WTC11 (cell line): Measurements from ENCODE around the gene OBSCN. TPM values are rescaled to one million over a fixed set of nuclear protein-coding genes. Genes with fewer than 3 reads are reported as not detected.

ENCODE experiments used
- ATAC-seq: fragments of 200-7000 bp; cut with Tn5 transposase; 2 replicates; pipeline ENCODE4 v1.10.0; 2021; ENCODE audit warnings: mild to moderate bottlenecking, moderate library complexity
- CTCF ChIA-PET: fragments of 300-600 bp; sonication (Branson Sonifier 250); formaldehyde crosslinking; loops from one replicate; lab custom pipeline; 2021; ENCODE audit warnings: antibody characterized with exemption; lab: Charles Lee
- POLR2A ChIA-PET: fragments of 350-600 bp; sonication (Branson Sonifier 250); formaldehyde crosslinking; loops from one replicate; lab custom pipeline; 2021; ENCODE audit warnings: antibody characterized with exemption; lab: Charles Lee
- DNase-seq: peaks from one replicate; pipeline ENCODE4 v3.0.0; 2021; ENCODE audit warnings: low spot score
- H3K27ac Mint-ChIP-seq: 2 replicates; pipeline ENCODE4 v1.8.0; 2021; ENCODE audit warnings: mixed read lengths
- H3K27me3 Mint-ChIP-seq: 2 replicates; pipeline ENCODE4 v1.8.0; 2021; ENCODE audit warnings: low read depth, mild to moderate bottlenecking, moderate library complexity, mixed read lengths
- H3K36me3 Mint-ChIP-seq: 2 replicates; pipeline ENCODE4 v1.8.0; 2021; ENCODE audit warnings: mixed read lengths
- H3K4me1 Mint-ChIP-seq: 2 replicates; pipeline ENCODE4 v1.8.0; 2022; ENCODE audit warnings: mixed read lengths
- H3K4me3 Mint-ChIP-seq: 2 replicates; pipeline ENCODE4 v1.8.0; 2021; ENCODE audit warnings: mild to moderate bottlenecking, moderate library complexity, mixed read lengths
- H3K9me3 Mint-ChIP-seq: 2 replicates; pipeline ENCODE4 v1.8.0; 2021; ENCODE audit warnings: mixed read lengths
- ATF3 ChIP-seq: sonication (generic); formaldehyde crosslinking; conservative IDR thresholded peaks from 2 replicates; pipeline ENCODE4 v1.8.1; 2022; ENCODE audit warnings: mild to moderate bottlenecking, missing genetic modification reagents
- CBFB ChIP-seq: sonication (generic); formaldehyde crosslinking; IDR thresholded peaks from 2 replicates; pipeline ENCODE4 v1.8.1; 2022; ENCODE audit warnings: mild to moderate bottlenecking, low read depth, missing genetic modification reagents
- CTCF ChIP-seq: fragments of 200-600 bp; IDR thresholded peaks from 2 replicates; pipeline ENCODE4 v1.8.0; 2022; ENCODE audit warnings: antibody characterized with exemption
- ERG ChIP-seq: fragments of 250-450 bp; sonication (Bioruptor Pico); IDR thresholded peaks from 2 replicates; pipeline ENCODE4 v1.8.0; 2021; ENCODE audit warnings: mild to moderate bottlenecking
- FOXK1 ChIP-seq: sonication (generic); formaldehyde crosslinking; IDR thresholded peaks from 2 replicates; pipeline ENCODE4 v1.8.0; 2022; ENCODE audit warnings: mild to moderate bottlenecking, moderate library complexity, missing genetic modification reagents
- GRHL2 ChIP-seq: fragments of 250-450 bp; sonication (Bioruptor Pico); IDR thresholded peaks from 2 replicates; pipeline ENCODE4 v1.8.0; 2022; ENCODE audit warnings: mild to moderate bottlenecking, moderate library complexity; ENCODE audit not compliant: insufficient replicate concordance, severe bottlenecking
- IRF2 ChIP-seq: sonication (generic); formaldehyde crosslinking; IDR thresholded peaks from 2 replicates; pipeline ENCODE4 v1.8.0; 2022; ENCODE audit warnings: low read depth, missing genetic modification reagents, borderline replicate concordance
- MYBL2 ChIP-seq: sonication (generic); formaldehyde crosslinking; IDR thresholded peaks from 2 replicates; pipeline ENCODE4 v1.8.1; 2023; ENCODE audit warnings: mild to moderate bottlenecking, moderate library complexity, missing genetic modification reagents
- NFYB ChIP-seq: sonication (generic); formaldehyde crosslinking; conservative IDR thresholded peaks from 2 replicates; pipeline ENCODE4 v1.8.0; 2022; ENCODE audit warnings: low read depth, missing genetic modification reagents
- NR1H2 ChIP-seq: sonication (generic); formaldehyde crosslinking; IDR thresholded peaks from 2 replicates; pipeline ENCODE4 v1.9.0; 2021; ENCODE audit warnings: mild to moderate bottlenecking, moderate library complexity, missing genetic modification reagents
- SOX15 ChIP-seq: fragments of 250-450 bp; sonication (Bioruptor Pico); IDR thresholded peaks from 2 replicates; pipeline ENCODE4 v1.9.0; 2021; ENCODE audit warnings: mild to moderate bottlenecking
- USF2 ChIP-seq: sonication (generic); formaldehyde crosslinking; IDR thresholded peaks from 2 replicates; pipeline ENCODE4 v1.8.1; 2023; ENCODE audit warnings: mild to moderate bottlenecking, missing genetic modification reagents, moderate library complexity
- ZBTB43 ChIP-seq: sonication (generic); formaldehyde crosslinking; IDR thresholded peaks from 2 replicates; pipeline ENCODE4 v1.8.1; 2023; ENCODE audit warnings: mild to moderate bottlenecking, missing genetic modification reagents
- ZNF425 ChIP-seq: fragments of 250-450 bp; sonication (Bioruptor Pico); conservative IDR thresholded peaks from 2 replicates; pipeline ENCODE4 v1.9.0; 2021; ENCODE audit warnings: mild to moderate bottlenecking
- ZSCAN18 ChIP-seq: fragments of 250-450 bp; sonication (Bioruptor Pico); IDR thresholded peaks from 2 replicates; pipeline ENCODE4 v2.1.2; 2022; ENCODE audit warnings: mild to moderate bottlenecking, moderate library complexity
- total RNA-seq: library from RNA; stranded (reverse); gene quantifications from 3 replicates; pipeline ENCODE4 v1.2.3, GENCODE V29; 2021
- TF ChIP-seq, protein P1 (sequence below): sonication (generic); formaldehyde crosslinking; IDR thresholded peaks from 2 replicates; pipeline ENCODE4 v1.8.0; 2023; ENCODE audit warnings: missing genetic modification reagents, mild to moderate bottlenecking, borderline replicate concordance

Gene OBSCN
- total RNA-seq, 1 experiment from 2014 or later = 38.8 TPM

- Mint-ChIP-seq H3K27me3 (no peaks in the 10 kb centered on the region; the same call in none of the 2 replicates), H3K4me3 (no peak overlapping the region), H3K27ac (no peak overlapping the region), H3K36me3 (peaks cover 58% of the 10 kb centered on the region), H3K9me3 (peaks cover 50% of the 10 kb centered on the region), H3K4me1 (no peaks in the 10 kb centered on the region)
- DNase-seq (no peak), ATAC-seq (no peak)
- POLR2A ChIA-PET = no interaction called here
- no peak for TF ChIP-seq ZSCAN18 (CRISPR knock-in tag)
- TF ChIP-seq, protein P1, sequence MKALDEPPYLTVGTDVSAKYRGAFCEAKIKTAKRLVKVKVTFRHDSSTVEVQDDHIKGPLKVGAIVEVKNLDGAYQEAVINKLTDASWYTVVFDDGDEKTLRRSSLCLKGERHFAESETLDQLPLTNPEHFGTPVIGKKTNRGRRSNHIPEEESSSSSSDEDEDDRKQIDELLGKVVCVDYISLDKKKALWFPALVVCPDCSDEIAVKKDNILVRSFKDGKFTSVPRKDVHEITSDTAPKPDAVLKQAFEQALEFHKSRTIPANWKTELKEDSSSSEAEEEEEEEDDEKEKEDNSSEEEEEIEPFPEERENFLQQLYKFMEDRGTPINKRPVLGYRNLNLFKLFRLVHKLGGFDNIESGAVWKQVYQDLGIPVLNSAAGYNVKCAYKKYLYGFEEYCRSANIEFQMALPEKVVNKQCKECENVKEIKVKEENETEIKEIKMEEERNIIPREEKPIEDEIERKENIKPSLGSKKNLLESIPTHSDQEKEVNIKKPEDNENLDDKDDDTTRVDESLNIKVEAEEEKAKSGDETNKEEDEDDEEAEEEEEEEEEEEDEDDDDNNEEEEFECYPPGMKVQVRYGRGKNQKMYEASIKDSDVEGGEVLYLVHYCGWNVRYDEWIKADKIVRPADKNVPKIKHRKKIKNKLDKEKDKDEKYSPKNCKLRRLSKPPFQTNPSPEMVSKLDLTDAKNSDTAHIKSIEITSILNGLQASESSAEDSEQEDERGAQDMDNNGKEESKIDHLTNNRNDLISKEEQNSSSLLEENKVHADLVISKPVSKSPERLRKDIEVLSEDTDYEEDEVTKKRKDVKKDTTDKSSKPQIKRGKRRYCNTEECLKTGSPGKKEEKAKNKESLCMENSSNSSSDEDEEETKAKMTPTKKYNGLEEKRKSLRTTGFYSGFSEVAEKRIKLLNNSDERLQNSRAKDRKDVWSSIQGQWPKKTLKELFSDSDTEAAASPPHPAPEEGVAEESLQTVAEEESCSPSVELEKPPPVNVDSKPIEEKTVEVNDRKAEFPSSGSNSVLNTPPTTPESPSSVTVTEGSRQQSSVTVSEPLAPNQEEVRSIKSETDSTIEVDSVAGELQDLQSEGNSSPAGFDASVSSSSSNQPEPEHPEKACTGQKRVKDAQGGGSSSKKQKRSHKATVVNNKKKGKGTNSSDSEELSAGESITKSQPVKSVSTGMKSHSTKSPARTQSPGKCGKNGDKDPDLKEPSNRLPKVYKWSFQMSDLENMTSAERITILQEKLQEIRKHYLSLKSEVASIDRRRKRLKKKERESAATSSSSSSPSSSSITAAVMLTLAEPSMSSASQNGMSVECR (CRISPR knock-in tag) = no peak
- TF ChIP-seq ZNF425 (CRISPR knock-in tag) = no peak
- no peak for TF ChIP-seq CTCF
- no peak for TF ChIP-seq CBFB (CRISPR knock-in tag)
- TF ChIP-seq USF2 (CRISPR knock-in tag) = no peak
- TF ChIP-seq NR1H2 = no peak
- no peak for TF ChIP-seq NFYB (CRISPR knock-in tag)
- no peak for TF ChIP-seq ERG (CRISPR knock-in tag)
- TF ChIP-seq IRF2 = no peak
- no peak for TF ChIP-seq ZBTB43
- TF ChIP-seq ATF3 (CRISPR knock-in tag) = no peak
- no peak for TF ChIP-seq MYBL2 (CRISPR knock-in tag)
- no peak for TF ChIP-seq GRHL2 (CRISPR knock-in tag)
- no peak for TF ChIP-seq FOXK1 (CRISPR knock-in tag)
- TF ChIP-seq SOX15 = no peak
- CTCF ChIA-PET = interaction anchor here (1.6 kb wide), 1 partner anchor 19 kb away, joined by 4 read pairs; no protein-coding TSS in a partner anchor
Measured at GRCh38 chr1:228293816-228294500, 86.1 kb downstream of the OBSCN start.
